ENCODE results near the gene RGS16. TPM values are rescaled to one million over a fixed set of nuclear protein-coding genes. Genes with fewer than 3 reads are reported as not detected.

Gene RGS16
- total RNA-seq, 1 donor: 1.3 TPM

GRCh38 chr1:182549811-182550210 is 54.4 kb downstream of the RGS16 start:
- H3K4me3 ChIP-seq (ENCODE audit: low read depth, low read length): no peak overlapping the region
- TF ChIP-seq CTCF (IDR thresholded peaks at IDR 0.05; ENCODE audit: insufficient read depth, low read depth, low read length): no peak
- no peak for DNase-seq (ENCODE audit: low read depth)

- H3K4me3 ChIP-seq (ENCODE audit: low read depth, low read length): no peak overlapping the region
- TF ChIP-seq CTCF (IDR thresholded peaks at IDR 0.05; ENCODE audit: insufficient read depth, low read depth, low read length): no peak
- no peak for DNase-seq (ENCODE audit: low read depth)
These were observed 54.8 kb downstream of the RGS16 start for GRCh38 chr1:182549346-182549745.

Small RNA genes within 50 kb of the gene (small RNA-seq; reads per million reads assigned to genes)
- gene RF00017: not detected

Other genes with a start within 250 kb of the RGS16 start
- gene GLUL, start 212.6 kb downstream of the RGS16 start, total RNA-seq: 321 and 350 TPM in 2 replicates
- gene TEDDM1, start 203.7 kb downstream of the RGS16 start, total RNA-seq: not detected in 2 replicates
- gene RGSL1, start 154.2 kb downstream of the RGS16 start, total RNA-seq: not detected in 2 replicates
- 4.5 and 9.1 TPM in 2 replicates for gene RNASEL, start 15.1 kb downstream of the RGS16 start, total RNA-seq
- not detected in 2 replicates for gene RGS8, start 80.2 kb upstream of the RGS16 start, total RNA-seq
- 0.97 and 3.5 TPM in 2 replicates for gene NPL, start 185.4 kb upstream of the RGS16 start, total RNA-seq
- gene DHX9, start 235.0 kb upstream of the RGS16 start, total RNA-seq: 116 and 160 TPM in 2 replicates

All from fibroblast of villous mesenchyme (primary cell).